Measurements from ENCODE around the gene SETBP1. TPM values are rescaled to one million over a fixed set of nuclear protein-coding genes. Genes with fewer than 3 reads are reported as not detected.

The SETBP1 gene
- total and polyA plus RNA-seq, 2 of the 13 experiments (the other 11 are each of a cell fraction or from before 2014, with no cell fraction given): 0.18 to 0.65 TPM

GRCh38 chr18:44643004-44643403, 37.7 kb upstream of the SETBP1 start (continued):
- TF ChIP-seq MYNN (CRISPR knock-in tag; IDR thresholded peaks at IDR 0.05; ENCODE audit: low read depth): no peak
- TF ChIP-seq RBAK (CRISPR knock-in tag; IDR thresholded peaks at IDR 0.05): no peak
- TF ChIP-seq ZFX (CRISPR knock-in tag; IDR thresholded peaks at IDR 0.05; ENCODE audit: low read depth): no peak
- TF ChIP-seq ZNF570 (CRISPR knock-in tag; IDR thresholded peaks at IDR 0.05; ENCODE audit: borderline replicate concordance): no peak
- TF ChIP-seq DNMT1 (CRISPR knock-in tag; IDR thresholded peaks at IDR 0.05): no peak
- TF ChIP-seq SMAD9 (CRISPR knock-in tag; IDR thresholded peaks at IDR 0.05): no peak
- no peak for TF ChIP-seq GFI1 (CRISPR knock-in tag; IDR thresholded peaks at IDR 0.05; ENCODE audit: borderline replicate concordance)

DNA sequence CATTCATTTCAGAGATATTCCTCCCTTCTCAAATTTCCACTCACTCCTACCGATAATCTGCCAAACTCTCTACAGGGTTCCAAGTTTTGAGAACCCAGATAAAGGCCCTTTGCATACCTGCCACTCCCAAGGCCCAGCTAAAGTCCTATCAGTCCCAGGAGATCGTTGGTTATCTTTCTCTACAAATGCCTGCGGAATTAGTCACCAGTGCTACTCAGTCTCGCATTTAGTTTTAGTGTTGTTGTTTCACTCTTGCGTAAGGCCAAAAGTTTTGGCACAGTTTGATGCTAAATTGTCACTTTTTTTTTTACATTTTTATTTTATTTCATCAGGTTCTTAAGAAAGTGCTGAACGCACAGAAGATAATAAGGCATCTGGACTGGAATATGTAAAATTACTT, 29.2 kb upstream of the SETBP1 start:
- H3K27me3 ChIP-seq (ENCODE audit: control insufficient read depth in 1 of 2, insufficient read depth in 2 of 2, low read length in 2 of 2): no peaks in the 10 kb centered on the region
- in situ Hi-C loops (cut with HindIII; ENCODE audit: extremely low pct_ligation_motif_present, low pct_unique_long_range_greater_than_20kb): no loop called here
- H3K4me2 ChIP-seq (ENCODE audit: low read depth, low read length): no peak overlapping the region
- ChIA-PET CTCF (ENCODE audit: low intra/inter-chr PET ratio, low total read pairs) (no interaction called here), POLR2A (no interaction called here)
- H3K9ac ChIP-seq (ENCODE audit: insufficient read depth, low read depth, low read length): no peak overlapping the region
- ATAC-seq: no peak
- H4K20me1 ChIP-seq (ENCODE audit: insufficient read depth, low read length): no peaks in the 10 kb centered on the region
- intact Hi-C loops (cut with micrococcal nuclease; ENCODE audit: unreplicated experiment): no loop called here
- FAIRE-seq: no peak
- no peaks in the 10 kb centered on the region for H3K9me3 ChIP-seq (ENCODE audit: low read length)
- 28% methylated on average over 6 of the region's 6 CpGs for WGBS (ENCODE audit: low lambda C conversion rate)
- no peaks in the 10 kb centered on the region for H3K36me3 ChIP-seq (replicated peaks in 1 of 2; ENCODE audit: control insufficient read depth in 1 of 2, insufficient read depth in 2 of 2, low read length in 2 of 2)
- H3K4me3 ChIP-seq (replicated peaks in 1 of 3; ENCODE audit: insufficient read depth in 1 of 3, low read depth in 2 of 3, low read length in 3 of 3): no peak overlapping the region
- no peak for DNase-seq (ENCODE audit: low spot score)
- no peak for TF ChIP-seq ZNF460 (CRISPR knock-in tag; IDR thresholded peaks at IDR 0.05; ENCODE audit: borderline replicate concordance)
- no peak for TF ChIP-seq SALL2 (CRISPR knock-in tag; IDR thresholded peaks at IDR 0.05)
- no peak for TF ChIP-seq ZNF205 (CRISPR knock-in tag; IDR thresholded peaks at IDR 0.05)
- BruUV-seq (replicated peaks): no TSS peak
- H2AFZ ChIP-seq (ENCODE audit: low read length): no peak overlapping the region
- no peaks in the 10 kb centered on the region for H3K79me2 ChIP-seq (ENCODE audit: insufficient read depth, low read length)
- H3K27ac ChIP-seq (ENCODE audit: extremely low read length, insufficient read depth, low read length): no peak overlapping the region
- no peaks in the 10 kb centered on the region for H3K4me1 ChIP-seq (ENCODE audit: insufficient read depth, low read length)
